Right cardiac atrium (tissue), 5 donors: ENCODE results near the gene MOB2. TPM values are rescaled to one million over a fixed set of nuclear protein-coding genes. Genes with fewer than 3 reads are reported as not detected.
A peak's percentile ranks its signal among the peaks of the same experiment; 100 is the strongest.

Source experiments
- ATAC-seq, 2 donors: fragments of 200-7000 bp; cut with Tn5 transposase; one replicate each; pipeline versions ENCODE4 v1.8.0 to v1.9.1; 2020; ENCODE audit warnings: moderate library complexity in 2 of 2, mild to moderate bottlenecking in 1 of 2
- DNase-seq, 3 donors: peaks; one replicate each; pipeline ENCODE4 v3.0.0-alpha.2; 2020
- H3K27ac ChIP-seq: one replicate; pipeline ENCODE4 v1.5.1; 2013; ENCODE audit warnings: mild to moderate bottlenecking, low read length, control low read depth, moderate library complexity
- H3K27me3 ChIP-seq: one replicate; pipeline ENCODE4 v1.6.1; 2013; ENCODE audit not compliant: control insufficient read depth, insufficient read depth
- H3K4me1 ChIP-seq: one replicate; pipeline ENCODE4 v1.6.1; 2013; ENCODE audit warnings: low read length; ENCODE audit not compliant: control insufficient read depth, insufficient read depth
- H3K4me3 ChIP-seq: one replicate; pipeline ENCODE4 v1.5.1; 2013; ENCODE audit warnings: low read length, control low read depth
- H3K9me3 ChIP-seq: one replicate; pipeline ENCODE4 v1.6.1; 2013; ENCODE audit warnings: low read length; ENCODE audit not compliant: control insufficient read depth
- WGBS: extraction: QIAGEN DNeasy Blood & Tissue Kit; methylation state at CpG from one replicate; pipeline ENCODE4 v1.1.7; 2013; 5-methylcytosine and 5-hydroxymethylcytosine counted together
- intact Hi-C, 4 donors: fragments of 100-400 bp; cut with DNase I; formaldehyde crosslinking; loops; one replicate each; pipeline versions ENCODE4 v1.11.0 to v1.14.0; 2022 to 2023
- polyA plus RNA-seq: library from polyadenylated mRNA; stranded (reverse); fragments of 200-250 nt; gene quantifications from one replicate; pipeline ENCODE4 v1.2.3, GENCODE V29; 2013
- total RNA-seq, 4 donors: library from RNA; stranded (reverse); fragmentation: NEBNext Ultra II Directional; extraction: Animal tissue kit (Norgen Biotek cat#: 25700); gene quantifications; one replicate each; pipeline ENCODE4 v1.2.1, GENCODE V29; 2021
- donor health status: healthy with polysubstance abuse.
- donor health status: DM: no; HTN: yes; CAD: no.
- donor health status: DM: no; HTN: no; CAD: no.
- donor health status: DM: no; HTN: yes; CAD: no; lungs with severe emphysema.
- donor health status: DM: yes; HTN: yes; CAD: no.

MOB2 gene
- total and polyA plus RNA-seq, 5 donors: 35.0 to 45.0 (median 41.6) TPM

DNA sequence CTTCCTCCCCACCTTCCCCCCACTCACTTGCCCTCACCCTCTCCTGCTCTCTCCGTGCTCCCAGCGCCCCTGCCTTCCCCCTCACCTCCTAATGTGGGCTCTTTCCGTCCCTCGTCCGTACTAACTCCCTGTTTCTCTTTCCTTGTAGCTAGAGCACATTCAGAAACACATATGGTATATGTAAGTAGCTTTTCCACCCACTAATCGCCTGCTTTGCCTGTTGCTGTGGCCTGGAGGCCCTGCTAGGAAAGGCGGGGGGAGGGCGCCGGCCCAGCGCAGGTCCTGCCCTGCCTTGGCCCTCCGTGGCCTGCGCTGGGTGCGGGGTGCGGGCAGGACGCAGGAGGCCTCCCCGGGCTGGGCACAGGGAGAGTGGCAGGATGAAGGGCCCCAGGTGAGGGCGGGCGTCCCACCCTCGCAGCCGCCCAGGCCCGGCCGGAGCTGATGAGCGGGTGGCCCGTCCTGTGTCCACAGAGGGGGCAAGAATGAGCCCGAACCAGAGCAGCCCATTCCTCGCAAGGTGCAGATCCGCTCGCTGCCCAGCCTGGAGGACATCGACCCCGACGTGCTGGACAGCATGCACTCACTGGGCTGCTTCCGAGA, 41.7 kb downstream of the MOB2 start:
- no peaks in the 10 kb centered on the region for H3K9me3 ChIP-seq
- WGBS: 80% methylated on average over 32 of the region's 32 CpGs
- no peaks in the 10 kb centered on the region for H3K4me1 ChIP-seq
- intact Hi-C loops: no loop called here
- DNase-seq: no peak
- ATAC-seq: no peak
- H3K27me3 ChIP-seq: no peaks in the 10 kb centered on the region
- no peak overlapping the region for H3K4me3 ChIP-seq
- H3K27ac ChIP-seq: no peak overlapping the region

- DNase-seq: no peak
- intact Hi-C loops: no loop called here
- H3K4me1 ChIP-seq: no peaks in the 10 kb centered on the region
- 73% methylated on average over 11 of the region's 11 CpGs for WGBS
- H3K9me3 ChIP-seq: no peaks in the 10 kb centered on the region
- no peak overlapping the region for H3K4me3 ChIP-seq
- ATAC-seq: no peak
- no peaks in the 10 kb centered on the region for H3K27me3 ChIP-seq
- H3K27ac ChIP-seq: no peak overlapping the region
Measured at GRCh38 chr11:1444321-1444720, 42.3 kb downstream of the MOB2 start.

DNA sequence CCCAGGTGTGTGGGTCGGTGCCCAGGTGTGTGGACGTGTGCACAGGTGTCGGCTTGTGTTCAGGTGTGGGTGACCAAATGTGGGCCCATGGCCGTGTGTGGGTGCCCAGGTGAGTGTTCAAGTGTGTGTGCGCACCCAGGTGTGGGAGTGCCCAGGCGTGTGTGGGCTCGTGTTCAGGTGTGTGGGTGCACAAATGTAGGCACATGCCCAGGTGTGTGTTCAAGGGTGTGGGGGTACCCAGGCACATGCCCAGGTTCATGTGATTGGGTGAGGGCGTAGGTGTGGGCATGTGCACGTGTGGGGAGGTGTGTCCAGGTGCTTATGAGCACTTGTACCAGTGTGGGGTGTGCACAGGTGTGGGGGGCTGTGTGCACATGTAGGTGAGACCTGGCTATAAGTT, 42.8 kb downstream of the MOB2 start:
- Histone ChIP-seq H3K27ac (no peak overlapping the region), H3K27me3 (no peaks in the 10 kb centered on the region), H3K4me3 (no peak overlapping the region), H3K4me1 (no peaks in the 10 kb centered on the region), H3K9me3 (no peaks in the 10 kb centered on the region)
- intact Hi-C loops: no loop called here
- 84% methylated on average over 9 of the region's 9 CpGs for WGBS
- ATAC-seq (no peak), DNase-seq (no peak)

GRCh38 chr11:1442807-1443366, 43.7 kb downstream of the MOB2 start:
- 82% methylated on average over 28 of the region's 28 CpGs for WGBS

DNA sequence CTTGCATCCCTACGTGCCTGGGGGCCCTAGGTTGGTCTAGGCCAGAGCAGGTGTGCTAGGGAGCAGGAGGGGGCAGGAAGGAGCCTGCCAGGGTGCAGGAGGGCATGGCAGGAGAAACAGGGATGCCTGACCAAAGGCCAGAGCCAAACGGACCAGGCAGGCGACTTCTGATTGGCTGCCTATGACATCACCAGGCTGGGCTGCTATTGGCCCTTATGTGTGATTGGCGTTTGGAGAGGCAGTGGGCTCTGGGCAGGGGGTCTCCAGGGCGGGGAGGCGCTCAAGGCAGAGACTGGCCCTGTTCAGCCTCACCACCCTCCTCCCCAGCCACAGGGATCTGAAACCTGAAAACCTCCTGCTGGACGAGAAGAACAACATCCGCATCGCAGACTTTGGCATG, 44.4 kb downstream of the MOB2 start:
- H3K9me3 ChIP-seq: no peaks in the 10 kb centered on the region
- intact Hi-C loops: no loop called here
- H3K27me3 ChIP-seq: no peaks in the 10 kb centered on the region
- no peak overlapping the region for H3K4me3 ChIP-seq
- H3K27ac ChIP-seq: no peak overlapping the region
- H3K4me1 ChIP-seq: peaks cover 2% of the 10 kb centered on the region
- DNase-seq (no peak), ATAC-seq (no peak)
- 29% methylated on average over 9 of the region's 9 CpGs for WGBS

More at GRCh38 chr11:1442807-1443366, 43.7 kb downstream of the MOB2 start:
- H3K4me3 ChIP-seq: no peak overlapping the region
- no peak overlapping the region for H3K27ac ChIP-seq
- ATAC-seq (no peak), DNase-seq (no peak)
- H3K4me1 ChIP-seq: no peaks in the 10 kb centered on the region
- intact Hi-C loops: no loop called here
- no peaks in the 10 kb centered on the region for H3K27me3 ChIP-seq
- no peaks in the 10 kb centered on the region for H3K9me3 ChIP-seq

GRCh38 chr11:1440496-1440895, 46.1 kb downstream of the MOB2 start:
- Histone ChIP-seq H3K27me3 (no peaks in the 10 kb centered on the region), H3K4me3 (no peak overlapping the region), H3K9me3 (no peaks in the 10 kb centered on the region), H3K4me1 (peaks cover 2% of the 10 kb centered on the region), H3K27ac (no peak overlapping the region)
- DNase-seq: no peak
- ATAC-seq: no peak
- intact Hi-C loops: no loop called here
- WGBS: 95% methylated on average over 12 of the region's 12 CpGs

GRCh38 chr11:1440066-1440465, 46.5 kb downstream of the MOB2 start:
- H3K4me3 ChIP-seq: no peak overlapping the region
- no peak overlapping the region for H3K27ac ChIP-seq
- no peaks in the 10 kb centered on the region for H3K27me3 ChIP-seq
- intact Hi-C loops: no loop called here
- WGBS: 85% methylated on average over 11 of the region's 11 CpGs
- no peak for DNase-seq
- no peaks in the 10 kb centered on the region for H3K9me3 ChIP-seq
- no peak for ATAC-seq
- peaks cover 2% of the 10 kb centered on the region for H3K4me1 ChIP-seq

DNA sequence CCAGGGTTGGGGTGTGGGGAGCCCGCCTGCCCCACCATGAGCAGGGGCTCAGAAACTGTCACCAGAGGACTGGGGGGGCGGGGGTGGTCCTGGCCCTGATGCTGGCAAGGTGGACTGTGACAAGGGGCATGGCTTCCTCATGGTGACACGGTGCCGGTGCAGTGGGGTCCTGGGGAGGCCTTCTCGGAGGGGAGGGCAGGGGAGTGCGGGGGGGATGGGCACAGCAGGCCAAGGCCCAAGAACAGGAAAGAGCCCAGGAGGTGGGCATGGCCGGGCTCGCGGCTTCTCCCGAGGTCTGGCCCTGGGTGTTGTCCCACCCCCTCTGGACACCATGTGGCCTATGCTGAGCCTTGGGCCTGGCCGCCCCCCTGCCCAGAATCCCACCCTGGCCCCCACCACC, 47.2 kb downstream of the MOB2 start:
- no peaks in the 10 kb centered on the region for H3K27me3 ChIP-seq
- whole genome bisulfite sequencing: 75% methylated on average over 11 of the region's 11 CpGs
- no peaks in the 10 kb centered on the region for H3K9me3 ChIP-seq
- no peak overlapping the region for H3K27ac ChIP-seq
- intact Hi-C loops: no loop called here
- no peak overlapping the region for H3K4me3 ChIP-seq
- no peak for ATAC-seq
- DNase-seq: no peak
- peaks cover 2% of the 10 kb centered on the region for H3K4me1 ChIP-seq

DNA sequence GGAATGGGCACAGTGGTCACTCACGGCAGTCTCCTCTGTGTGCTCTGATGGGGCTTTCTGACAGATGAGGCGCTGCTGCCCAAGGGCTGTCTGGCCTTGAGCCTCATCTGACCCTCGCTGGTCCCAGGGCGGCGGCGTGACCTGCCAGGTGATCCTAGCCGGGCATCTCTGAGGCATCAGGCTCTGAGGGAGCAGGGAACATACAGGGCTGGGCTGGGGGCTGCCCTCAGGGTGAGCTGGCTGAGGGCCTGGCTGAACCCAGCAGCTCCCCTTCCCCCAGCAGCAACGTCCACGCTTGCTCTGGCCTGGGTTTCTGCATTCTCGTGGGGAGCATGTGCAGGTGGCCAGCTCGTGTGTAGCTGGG, 47.6 kb downstream of the MOB2 start:
- intact Hi-C loops: no loop called here
- DNase-seq (no peak), ATAC-seq (no peak)
- Histone ChIP-seq H3K27me3 (no peaks in the 10 kb centered on the region), H3K4me1 (peaks cover 2% of the 10 kb centered on the region), H3K27ac (no peak overlapping the region), H3K9me3 (no peaks in the 10 kb centered on the region), H3K4me3 (no peak overlapping the region)
- WGBS: 70% methylated on average over 11 of the region's 11 CpGs

- peaks cover 2% of the 10 kb centered on the region for H3K4me1 ChIP-seq
- no peaks in the 10 kb centered on the region for H3K27me3 ChIP-seq
- 55% methylated on average over 19 of the region's 19 CpGs for WGBS
- DNase-seq (no peak), ATAC-seq (peak; percentile 7 to 9)
- no peaks in the 10 kb centered on the region for H3K9me3 ChIP-seq
- H3K27ac ChIP-seq: no peak overlapping the region
- H3K4me3 ChIP-seq: no peak overlapping the region
- intact Hi-C loops: no loop called here
Measured at GRCh38 chr11:1438261-1438966, 48.2 kb downstream of the MOB2 start.

GRCh38 chr11:1437500-1437899, 49.1 kb downstream of the MOB2 start:
- peak; percentile 77 to 92 (median 90) for DNase-seq
- Histone ChIP-seq H3K9me3 (no peaks in the 10 kb centered on the region), H3K4me3 (no peak overlapping the region), H3K27ac (no peak overlapping the region), H3K4me1 (peaks cover 2% of the 10 kb centered on the region), H3K27me3 (no peaks in the 10 kb centered on the region)
- intact Hi-C loops: no loop called here
- peak; percentile 94 to 95 for ATAC-seq
- WGBS: 26% methylated on average over 6 of the region's 6 CpGs
